K562 (cell line): ENCODE results near the gene SEPTIN1.

Experiments used
- DPF2 ChIP-seq: fragments of 450-650 bp; IDR thresholded peaks from 2 replicates; pipeline ENCODE4 v1.6.1; 2016
- KAT2B ChIP-seq: IDR thresholded peaks from one replicate; pipeline ENCODE4 v1.6.1; 2012; ENCODE audit warnings: low read depth, mild to moderate bottlenecking, control low read depth, inconsistent platforms, low read length, moderate library complexity
- SP1 ChIP-seq: sonication (generic); formaldehyde crosslinking; IDR thresholded peaks from 2 replicates; pipeline ENCODE4 v1.8.1; 2022; ENCODE audit warnings: mild to moderate bottlenecking, missing genetic modification reagents
- TARDBP ChIP-seq: fragments of 450-650 bp; IDR thresholded peaks from 2 replicates; pipeline ENCODE4 v1.6.1; 2016
- ZNF184 ChIP-seq: sonication (generic); formaldehyde crosslinking; IDR thresholded peaks from 2 replicates; pipeline ENCODE4 v1.5.0; 2020; ENCODE audit warnings: missing genetic modification reagents
- ZNF76 ChIP-seq: fragments of 250-450 bp; sonication (Bioruptor Pico); IDR thresholded peaks from 2 replicates; pipeline ENCODE4 v1.4.0; 2020; ENCODE audit warnings: mild to moderate bottlenecking, moderate library complexity, borderline replicate concordance
- TF ChIP-seq, protein P1 (sequence below), 3 experiments: IDR thresholded peaks in 2 of 3; conservative IDR thresholded peaks in 1 of 3; 2 replicates each; pipeline ENCODE4 v1.5.1; 2011 to 2012; ENCODE audit warnings: low read length in 3 of 3, mild to moderate bottlenecking in 3 of 3, control low read depth in 2 of 3, improper control_type of control experiment in 1 of 3, inconsistent platforms in 1 of 3, low read depth in 1 of 3, mixed read lengths in 1 of 3, moderate library complexity in 1 of 3; ENCODE audit not compliant: insufficient read depth in 2 of 3
- TF ChIP-seq, protein P2 (sequence below): sonication (generic); formaldehyde crosslinking; IDR thresholded peaks from 2 replicates; pipeline ENCODE4 v1.8.1; 2022; ENCODE audit warnings: missing genetic modification reagents

DNA sequence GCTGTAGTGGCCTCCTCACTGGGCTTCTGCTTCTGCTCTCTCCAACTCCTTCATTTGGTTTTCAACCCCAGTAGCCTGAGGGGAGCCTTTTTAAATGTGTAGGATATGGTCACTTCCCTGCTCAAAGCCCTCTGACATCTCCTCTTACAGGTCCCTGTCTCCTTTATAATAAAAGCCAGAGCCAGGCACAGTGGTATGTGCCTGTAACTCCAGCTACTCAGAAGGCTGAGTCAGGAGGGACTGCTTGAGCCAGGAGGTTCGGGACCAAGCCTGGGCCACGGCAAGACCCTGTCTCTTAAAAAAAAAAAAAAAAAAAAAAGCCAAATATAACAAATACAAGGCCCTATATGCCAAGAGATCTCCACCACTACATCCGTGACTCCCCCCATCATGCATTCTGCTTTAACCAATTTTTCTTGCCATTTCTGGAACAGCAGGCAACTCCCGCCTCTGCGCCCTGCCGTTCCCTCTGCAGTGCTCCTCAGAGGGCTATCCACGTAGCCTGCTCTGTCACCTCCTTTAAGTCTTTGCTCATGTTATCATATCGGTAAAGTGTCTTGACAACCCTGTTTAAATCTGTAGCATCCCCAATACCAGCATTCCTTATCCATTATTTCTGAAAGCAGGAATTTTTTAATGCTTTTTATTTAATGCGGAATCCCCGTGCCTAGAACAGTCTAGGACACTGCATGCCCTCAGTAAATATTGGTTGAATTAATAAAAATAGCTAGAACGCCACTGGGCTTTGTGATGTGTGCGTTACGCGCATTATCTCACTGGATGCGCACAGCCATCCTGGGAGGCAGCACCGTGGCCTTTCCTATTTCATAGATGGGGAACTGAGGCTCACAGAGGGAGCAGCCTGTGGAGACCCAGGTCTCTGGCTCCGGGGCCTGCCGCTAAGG, 34.5 kb upstream of the SEPTIN1 start:
- TF ChIP-seq, protein P1, sequence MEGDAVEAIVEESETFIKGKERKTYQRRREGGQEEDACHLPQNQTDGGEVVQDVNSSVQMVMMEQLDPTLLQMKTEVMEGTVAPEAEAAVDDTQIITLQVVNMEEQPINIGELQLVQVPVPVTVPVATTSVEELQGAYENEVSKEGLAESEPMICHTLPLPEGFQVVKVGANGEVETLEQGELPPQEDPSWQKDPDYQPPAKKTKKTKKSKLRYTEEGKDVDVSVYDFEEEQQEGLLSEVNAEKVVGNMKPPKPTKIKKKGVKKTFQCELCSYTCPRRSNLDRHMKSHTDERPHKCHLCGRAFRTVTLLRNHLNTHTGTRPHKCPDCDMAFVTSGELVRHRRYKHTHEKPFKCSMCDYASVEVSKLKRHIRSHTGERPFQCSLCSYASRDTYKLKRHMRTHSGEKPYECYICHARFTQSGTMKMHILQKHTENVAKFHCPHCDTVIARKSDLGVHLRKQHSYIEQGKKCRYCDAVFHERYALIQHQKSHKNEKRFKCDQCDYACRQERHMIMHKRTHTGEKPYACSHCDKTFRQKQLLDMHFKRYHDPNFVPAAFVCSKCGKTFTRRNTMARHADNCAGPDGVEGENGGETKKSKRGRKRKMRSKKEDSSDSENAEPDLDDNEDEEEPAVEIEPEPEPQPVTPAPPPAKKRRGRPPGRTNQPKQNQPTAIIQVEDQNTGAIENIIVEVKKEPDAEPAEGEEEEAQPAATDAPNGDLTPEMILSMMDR (IDR thresholded peaks at IDR 0.05 in 2 of 3, conservative IDR thresholded peaks at IDR 0.05 in 1 of 3; ENCODE audit: insufficient read depth in 2 of 3, low read depth in 1 of 3, low read length in 3 of 3), result no peak
- TF ChIP-seq, protein P2, sequence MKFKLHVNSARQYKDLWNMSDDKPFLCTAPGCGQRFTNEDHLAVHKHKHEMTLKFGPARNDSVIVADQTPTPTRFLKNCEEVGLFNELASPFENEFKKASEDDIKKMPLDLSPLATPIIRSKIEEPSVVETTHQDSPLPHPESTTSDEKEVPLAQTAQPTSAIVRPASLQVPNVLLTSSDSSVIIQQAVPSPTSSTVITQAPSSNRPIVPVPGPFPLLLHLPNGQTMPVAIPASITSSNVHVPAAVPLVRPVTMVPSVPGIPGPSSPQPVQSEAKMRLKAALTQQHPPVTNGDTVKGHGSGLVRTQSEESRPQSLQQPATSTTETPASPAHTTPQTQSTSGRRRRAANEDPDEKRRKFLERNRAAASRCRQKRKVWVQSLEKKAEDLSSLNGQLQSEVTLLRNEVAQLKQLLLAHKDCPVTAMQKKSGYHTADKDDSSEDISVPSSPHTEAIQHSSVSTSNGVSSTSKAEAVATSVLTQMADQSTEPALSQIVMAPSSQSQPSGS (CRISPR knock-in tag), result no peak
- TF ChIP-seq TARDBP, result no peak
- TF ChIP-seq SP1 (CRISPR knock-in tag), result no peak
- TF ChIP-seq ZNF76 (CRISPR knock-in tag), result no peak
- TF ChIP-seq KAT2B, result no peak
- TF ChIP-seq ZNF184 (CRISPR knock-in tag), result no peak
- TF ChIP-seq DPF2, result no peak
